Measurements from ENCODE around the gene USF1. TPM values are rescaled to one million over a fixed set of nuclear protein-coding genes. Genes with fewer than 3 reads are reported as not detected.
"Not testable (repeated sequence)": the region's sequence is repeated elsewhere in the genome, so short reads cannot be mapped to it uniquely, and the experiment has no call there.

The USF1 gene
- total and polyA plus RNA-seq, 5 experiments from 2014 or later: 4.3 to 118 (median 11.1) TPM

GRCh38 chr1:160996178-160996577 is 49.6 kb downstream of the USF1 start:
- no peak for DNase-seq
- no peak for ATAC-seq
- H3K36me3 Mint-ChIP-seq: peaks cover 0 to 25% (median 12%) of the 10 kb centered on the region in 3 donors
- no peaks in the 10 kb centered on the region for H3K9me3 Mint-ChIP-seq
- H3K4me3 Mint-ChIP-seq: no peak overlapping the region
- no peaks in the 10 kb centered on the region for H3K27me3 Mint-ChIP-seq
- POLR2A ChIA-PET: interaction anchor here (1.7 to 3.2 kb wide), 2 partner anchors 73 to 102 kb away, joined by 5 to 31 read pairs; partner anchors contain the start of genes ARHGAP30 and KLHDC9
- H3K27ac Mint-ChIP-seq: peak overlapping the region in 1 of 10 donors; percentile 0
- peaks cover 3 to 9% (median 5%) of the 10 kb centered on the region in 4 donors for H3K4me1 Mint-ChIP-seq

- Mint-ChIP-seq H3K36me3 (peaks cover 0 to 5% (median under 1%) of the 10 kb centered on the region in 3 donors), H3K27me3 (no peaks in the 10 kb centered on the region), H3K9me3 (no peaks in the 10 kb centered on the region), H3K27ac (no peak overlapping the region), H3K4me1 (peaks cover 4 to 13% (median 10%) of the 10 kb centered on the region in 4 donors), H3K4me3 (no peak overlapping the region)
- POLR2A ChIA-PET: no interaction called here
- DNase-seq: no peak
- no peak for ATAC-seq
These were observed 52.1 kb downstream of the USF1 start for GRCh38 chr1:160993544-160994193.

- ATAC-seq: not testable (repeated sequence)
These were observed 53.7 kb downstream of the USF1 start for GRCh38 chr1:160992036-160992435.

More at GRCh38 chr1:160992036-160992435, 53.7 kb downstream of the USF1 start:
- not testable (repeated sequence) for H3K36me3 Mint-ChIP-seq, H3K27me3 Mint-ChIP-seq, H3K9me3 Mint-ChIP-seq, H3K4me1 Mint-ChIP-seq, DNase-seq, H3K4me3 Mint-ChIP-seq, H3K27ac Mint-ChIP-seq
- POLR2A ChIA-PET: interaction anchor here (0.7 to 0.8 kb wide), 2 partner anchors 90 to 105 kb away, joined by 3 to 5 read pairs; no protein-coding TSS in a partner anchor

Other genes with a start within 250 kb of the USF1 start
- 100 to 1,000 TPM; 150 to 156 TPM for gene LY9, start 249.8 kb downstream of the USF1 start, total RNA-seq
- 100 to 1,000 TPM; 167 to 223 (median 189) TPM for gene LY9, start 249.8 kb downstream of the USF1 start, polyA plus RNA-seq
- under 1 TPM; 0.62 to 0.66 TPM for gene CD244, start 183.1 kb downstream of the USF1 start, total RNA-seq
- 10 to 100 TPM; 11.7 to 82.2 (median 16.1) TPM for gene CD244, start 183.1 kb downstream of the USF1 start, polyA plus RNA-seq
- gene ITLN1, start 160.8 kb downstream of the USF1 start, total RNA-seq: not detected
- gene ITLN1, start 160.8 kb downstream of the USF1 start, polyA plus RNA-seq: not detected
- gene ITLN2, start 91.2 kb downstream of the USF1 start, total RNA-seq: not detected
- not detected for gene ITLN2, start 91.2 kb downstream of the USF1 start, polyA plus RNA-seq
- gene F11R, start 24.8 kb downstream of the USF1 start, total RNA-seq: 10 to 100 TPM; 16.3 to 16.4 TPM
- gene F11R, start 24.8 kb downstream of the USF1 start, polyA plus RNA-seq: 1 to 10 TPM; 6.7 to 9.0 (median 8.1) TPM
- 100 to 1,000 TPM; 100 to 108 TPM for gene TSTD1, start 7.0 kb downstream of the USF1 start, total RNA-seq
- 100 to 1,000 TPM; 342 to 508 (median 412) TPM for gene TSTD1, start 7.0 kb downstream of the USF1 start, polyA plus RNA-seq
- 100 to 1,000 TPM; 220 to 233 TPM for gene ARHGAP30, start 23.9 kb upstream of the USF1 start, total RNA-seq
- gene ARHGAP30, start 23.9 kb upstream of the USF1 start, polyA plus RNA-seq: 100 to 1,000 TPM; 110 to 207 (median 136) TPM
- gene NECTIN4, start 43.6 kb upstream of the USF1 start, total RNA-seq: not detected
- not detected for gene NECTIN4, start 43.6 kb upstream of the USF1 start, polyA plus RNA-seq
- under 1 TPM; 0.60 to 0.96 TPM for gene KLHDC9, start 52.4 kb upstream of the USF1 start, total RNA-seq
- gene KLHDC9, start 52.4 kb upstream of the USF1 start, polyA plus RNA-seq: 1 to 10 TPM in 1 of 3 donors, under 1 TPM in 2; 0.30 to 1.5 (median 0.62) TPM
- 10 to 100 TPM; 37.9 to 41.4 TPM for gene PFDN2, start 72.1 kb upstream of the USF1 start, total RNA-seq
- 10 to 100 TPM; 74.6 to 91.3 (median 86.0) TPM for gene PFDN2, start 72.1 kb upstream of the USF1 start, polyA plus RNA-seq
- gene NIT1, start 72.1 kb upstream of the USF1 start, total RNA-seq: 10 to 100 TPM; 43.5 to 46.4 TPM
- gene NIT1, start 72.1 kb upstream of the USF1 start, polyA plus RNA-seq: 10 to 100 TPM; 16.8 to 25.0 (median 18.3) TPM
- 10 to 100 TPM; 35.3 to 38.6 TPM for gene DEDD, start 86.7 kb upstream of the USF1 start, total RNA-seq
- gene DEDD, start 86.7 kb upstream of the USF1 start, polyA plus RNA-seq: 10 to 100 TPM; 29.0 to 35.4 (median 29.3) TPM
- gene UFC1, start 108.0 kb upstream of the USF1 start, total RNA-seq: 100 to 1,000 TPM; 116 to 118 TPM
- 100 to 1,000 TPM; 148 to 158 (median 155) TPM for gene UFC1, start 108.0 kb upstream of the USF1 start, polyA plus RNA-seq
- 10 to 100 TPM; 59.2 to 63.8 TPM for gene USP21, start 113.5 kb upstream of the USF1 start, total RNA-seq
- 10 to 100 TPM; 13.8 to 31.4 (median 14.6) TPM for gene USP21, start 113.5 kb upstream of the USF1 start, polyA plus RNA-seq
- 10 to 100 TPM; 76.2 to 82.1 TPM for gene PPOX, start 120.4 kb upstream of the USF1 start, total RNA-seq
- gene PPOX, start 120.4 kb upstream of the USF1 start, polyA plus RNA-seq: 10 to 100 TPM; 12.0 to 17.8 (median 15.7) TPM
- gene B4GALT3, start 131.5 kb upstream of the USF1 start, total RNA-seq: 10 to 100 TPM; 81.0 to 97.4 TPM
- gene B4GALT3, start 131.5 kb upstream of the USF1 start, polyA plus RNA-seq: 10 to 100 TPM; 35.4 to 49.9 (median 37.6) TPM
- 1 to 10 TPM; 4.8 to 7.0 TPM for gene ADAMTS4, start 153.1 kb upstream of the USF1 start, total RNA-seq
- gene ADAMTS4, start 153.1 kb upstream of the USF1 start, polyA plus RNA-seq: under 1 TPM; 0.07 to 0.34 (median 0.22) TPM
- gene NDUFS2, start 156.4 kb upstream of the USF1 start, total RNA-seq: 100 to 1,000 TPM; 126 to 127 TPM
- gene NDUFS2, start 156.4 kb upstream of the USF1 start, polyA plus RNA-seq: 100 to 1,000 TPM in 1 of 3 donors, 10 to 100 TPM in 2; 78.6 to 106 (median 95.4) TPM
- gene FCER1G, start 169.3 kb upstream of the USF1 start, total RNA-seq: 10 to 100 TPM; 27.7 to 31.8 TPM
- 100 to 1,000 TPM in 1 of 3 donors, 10 to 100 TPM in 2; 67.1 to 107 (median 84.4) TPM for gene FCER1G, start 169.3 kb upstream of the USF1 start, polyA plus RNA-seq
- not detected for gene APOA2, start 177.7 kb upstream of the USF1 start, total RNA-seq
- not detected for gene APOA2, start 177.7 kb upstream of the USF1 start, polyA plus RNA-seq
- 10 to 100 TPM in 1 of 2 experiments, 1 to 10 TPM in 1; 9.6 to 11.3 TPM for gene TOMM40L, start 180.1 kb upstream of the USF1 start, total RNA-seq
- 1 to 10 TPM; 4.9 to 8.1 (median 8.0) TPM for gene TOMM40L, start 180.1 kb upstream of the USF1 start, polyA plus RNA-seq
- gene NR1I3, start 192.2 kb upstream of the USF1 start, total RNA-seq: not detected
- under 1 TPM in 1 of 3 donors, not detected in 2; 0.19 TPM for gene NR1I3, start 192.2 kb upstream of the USF1 start, polyA plus RNA-seq
- not detected for gene PCP4L1, start 212.8 kb upstream of the USF1 start, total RNA-seq
- not detected for gene PCP4L1, start 212.8 kb upstream of the USF1 start, polyA plus RNA-seq

Data from naive thymus-derived CD8-positive, alpha-beta T cell (primary cell).